Fibroblast of upper back skin (primary cell): Measurements from ENCODE around the gene TMEM208.
A peak's percentile ranks its signal among the peaks of the same experiment; 100 is the strongest.

Experiments
- DNase-seq: peaks from one replicate; pipeline ENCODE4 v3.0.0-alpha.2; 2013

Gene TMEM208

DNA sequence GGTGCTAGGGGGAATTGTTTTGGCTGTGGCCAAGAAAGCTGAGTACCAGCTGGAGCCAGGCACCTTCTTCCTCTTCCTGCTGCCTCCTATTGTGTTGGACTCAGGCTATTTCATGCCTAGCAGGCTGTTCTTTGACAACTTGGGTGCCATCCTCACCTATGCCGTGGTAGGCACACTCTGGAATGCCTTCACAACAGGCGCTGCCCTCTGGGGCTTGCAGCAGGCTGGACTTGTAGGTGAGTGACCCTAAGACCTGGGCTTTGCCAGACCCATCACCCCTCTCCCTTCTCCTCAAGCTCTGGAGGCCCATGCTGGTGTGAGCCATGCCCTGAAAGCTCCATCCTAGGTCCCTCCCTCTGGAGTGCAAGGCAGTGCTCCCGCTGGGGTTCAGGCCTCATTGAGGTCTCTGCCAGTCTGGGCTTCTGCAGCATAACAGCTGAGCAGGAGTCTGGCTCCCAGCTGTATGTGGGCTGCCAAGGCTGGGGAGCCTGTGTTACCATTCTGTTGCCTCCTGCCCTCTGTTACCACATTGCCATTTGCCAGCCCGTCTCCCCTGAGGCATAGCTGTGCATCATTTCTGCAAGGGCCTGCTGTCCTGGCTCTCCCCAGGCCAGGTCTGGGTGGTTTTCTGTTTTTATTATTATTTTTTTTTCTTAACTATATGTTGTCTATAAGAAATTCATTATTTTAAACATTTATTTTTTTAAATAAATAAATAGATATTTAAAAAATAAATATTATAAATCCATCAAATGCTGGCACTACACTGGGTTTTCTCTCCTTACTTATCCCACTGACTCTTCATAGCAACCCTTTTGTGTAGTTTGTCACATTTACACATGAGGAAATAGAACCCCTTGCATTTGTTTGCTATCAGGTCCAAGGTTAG is 25.9 kb downstream of the TMEM208 start:
- DNase-seq = no peak

DNA sequence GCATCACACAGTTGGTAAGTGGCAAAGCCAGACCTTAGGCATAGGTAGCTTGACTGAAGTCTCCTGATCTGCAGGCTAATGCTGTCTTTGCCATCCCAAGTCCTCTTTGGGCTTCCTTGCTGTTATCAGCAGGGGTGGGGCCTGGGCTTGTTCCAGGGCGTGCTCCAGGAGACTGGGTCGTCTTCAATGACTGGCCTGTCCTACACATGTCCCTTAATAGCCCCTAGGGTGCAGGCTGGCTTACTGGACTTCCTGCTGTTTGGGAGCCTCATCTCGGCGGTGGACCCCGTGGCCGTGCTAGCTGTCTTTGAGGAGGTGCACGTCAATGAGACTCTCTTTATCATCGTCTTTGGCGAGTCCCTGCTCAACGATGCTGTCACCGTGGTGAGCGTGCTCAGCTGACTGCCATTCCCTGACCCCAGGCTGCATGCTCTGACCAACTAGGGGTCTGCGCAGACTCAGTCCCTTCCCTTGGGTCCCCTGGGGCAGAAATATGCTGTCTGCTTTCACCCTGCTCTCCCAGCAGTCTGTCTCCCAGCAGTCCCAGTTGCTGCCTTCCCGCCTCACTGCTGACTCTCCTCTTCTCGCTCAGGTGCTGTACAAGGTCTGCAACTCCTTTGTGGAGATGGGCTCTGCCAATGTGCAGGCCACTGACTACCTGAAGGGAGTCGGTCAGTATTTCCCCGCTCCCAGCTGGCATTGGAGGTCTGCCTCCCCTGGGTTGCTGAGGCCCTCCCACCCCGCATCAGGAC is 28.0 kb downstream of the TMEM208 start:
- DNase-seq = no peak

DNA sequence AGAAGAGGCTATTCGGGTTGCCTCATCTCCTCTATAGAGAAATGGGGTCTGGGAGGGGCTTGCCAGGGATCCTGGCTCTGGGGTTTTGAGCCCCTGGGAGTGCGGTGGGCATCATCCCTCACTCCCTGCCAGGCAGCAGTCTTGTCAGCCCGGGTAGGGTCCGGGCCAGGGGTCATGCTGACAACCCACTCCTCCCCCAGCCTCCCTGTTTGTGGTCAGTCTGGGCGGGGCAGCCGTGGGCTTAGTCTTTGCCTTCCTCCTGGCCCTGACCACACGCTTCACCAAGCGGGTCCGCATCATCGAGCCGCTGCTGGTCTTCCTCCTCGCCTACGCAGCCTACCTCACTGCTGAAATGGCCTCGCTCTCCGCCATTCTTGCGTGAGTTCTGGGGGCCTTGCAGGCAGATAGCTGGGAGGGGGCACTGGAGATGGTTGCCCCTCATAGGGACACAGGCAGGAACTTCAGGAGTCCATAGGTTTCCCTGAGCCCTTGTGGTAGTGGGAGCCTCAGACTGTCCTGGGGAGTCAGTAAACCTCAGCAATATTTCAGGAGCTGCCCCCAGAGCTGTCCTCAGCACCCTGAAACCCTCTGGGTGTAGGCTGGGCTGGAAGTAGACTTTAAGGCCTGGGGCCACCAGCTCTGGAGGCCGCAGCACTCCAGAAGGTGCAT is 28.8 kb downstream of the TMEM208 start:
- DNase-seq = no peak

DNA sequence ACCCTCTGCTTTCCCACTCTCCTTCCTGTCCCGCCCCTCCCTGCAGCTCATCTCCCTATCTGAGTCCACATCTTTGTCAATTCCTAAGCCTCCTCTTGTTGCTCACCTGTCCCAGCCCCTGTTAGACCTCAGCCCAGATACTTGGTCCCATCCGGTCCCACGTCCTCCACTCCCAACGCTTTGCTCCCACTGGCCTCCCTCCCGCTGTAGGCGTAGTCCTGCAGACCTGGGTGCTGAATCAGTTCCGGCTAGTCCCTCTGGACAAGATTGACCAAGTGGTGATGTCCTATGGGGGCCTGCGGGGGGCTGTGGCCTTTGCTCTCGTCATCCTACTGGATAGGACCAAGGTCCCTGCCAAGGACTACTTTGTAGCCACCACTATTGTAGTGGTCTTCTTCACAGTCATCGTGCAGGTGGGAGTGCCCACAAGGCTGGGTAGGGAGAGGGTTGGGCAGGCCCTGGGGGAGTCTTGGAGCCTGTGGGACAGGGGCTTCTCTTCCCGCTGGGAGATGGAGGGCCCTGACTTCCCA is 29.8 kb downstream of the TMEM208 start:
- no peak for DNase-seq

DNA sequence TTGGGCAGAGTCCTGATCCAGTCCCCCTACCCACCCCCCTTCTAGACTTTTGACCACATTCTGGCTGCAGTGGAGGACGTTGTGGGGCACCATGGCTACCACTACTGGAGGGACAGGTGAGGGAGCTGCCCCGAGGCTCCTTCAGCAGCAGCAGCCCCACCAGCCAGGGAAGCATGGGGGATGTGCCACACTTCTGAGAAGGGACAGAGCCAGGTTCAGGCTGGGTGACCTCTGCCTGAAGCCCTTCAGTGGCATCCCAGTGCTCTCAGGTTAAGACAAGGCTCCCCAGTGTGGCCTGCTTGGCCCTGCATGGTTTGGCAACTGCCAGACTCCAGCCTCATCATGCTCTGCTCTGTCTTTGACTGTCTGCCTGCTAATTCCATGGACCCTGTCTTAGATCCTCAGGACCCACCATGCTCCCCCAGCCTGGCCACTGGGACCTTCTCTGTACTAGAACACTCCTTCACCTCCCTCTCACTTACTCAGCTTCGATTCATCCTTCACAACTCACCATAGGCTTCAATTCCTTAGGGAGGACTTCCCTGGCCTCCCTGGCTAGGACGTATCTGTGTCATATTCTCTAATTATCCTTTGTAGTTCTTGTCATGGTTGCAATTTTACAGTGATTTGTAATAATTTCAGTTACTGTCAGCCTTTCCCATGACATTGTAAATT is 30.7 kb downstream of the TMEM208 start:
- DNase-seq = no peak

DNA sequence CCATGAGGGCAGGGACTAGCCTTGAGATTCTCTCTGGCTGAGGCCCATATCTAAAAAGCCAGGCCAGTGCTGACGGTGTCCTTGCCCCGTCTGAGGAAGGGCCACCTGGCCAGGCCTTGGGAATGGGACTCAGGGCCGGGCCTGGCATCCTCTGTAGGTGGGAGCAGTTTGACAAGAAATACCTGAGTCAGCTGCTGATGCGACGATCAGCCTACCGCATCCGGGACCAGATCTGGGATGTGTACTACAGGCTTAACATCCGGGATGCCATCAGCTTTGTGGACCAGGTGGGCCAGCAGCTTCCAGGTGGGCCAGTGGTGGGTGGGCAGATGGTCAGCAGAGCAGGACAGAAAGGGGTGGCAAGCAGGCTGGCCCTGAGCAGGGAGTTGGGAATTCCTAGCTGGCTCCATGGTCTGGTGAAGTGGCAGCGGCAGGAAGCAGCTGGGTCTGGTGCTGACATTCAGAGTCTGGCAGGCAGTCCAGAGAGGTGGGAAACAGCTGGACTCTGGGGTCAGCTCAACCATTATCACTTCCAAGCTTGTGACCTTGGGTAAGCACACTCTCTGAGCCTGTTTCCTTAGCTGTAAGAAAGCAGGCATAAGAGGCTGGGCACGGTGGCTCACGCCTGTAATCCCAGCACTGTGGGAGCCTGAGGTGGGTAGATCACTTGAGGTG is 31.4 kb downstream of the TMEM208 start:
- no peak for DNase-seq

DNA sequence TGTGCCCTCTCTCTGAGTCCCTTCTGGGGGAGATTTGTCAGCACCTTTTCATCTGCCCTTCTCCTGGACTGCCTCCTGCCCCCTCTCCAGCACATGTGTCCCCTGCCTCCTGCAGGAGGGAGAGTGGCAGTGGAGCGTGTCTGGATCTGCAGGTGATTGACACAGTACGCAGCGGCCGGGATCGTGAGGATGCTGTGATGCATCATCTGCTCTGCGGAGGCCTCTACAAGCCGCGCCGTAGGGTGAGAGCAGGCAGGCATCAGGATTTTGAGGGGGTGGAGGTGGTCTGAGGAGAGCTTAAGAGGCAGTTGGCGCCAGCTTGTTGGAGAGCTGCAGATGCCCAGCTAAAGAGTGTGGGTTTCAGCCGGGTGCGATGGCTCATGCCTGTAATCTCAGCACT is 32.8 kb downstream of the TMEM208 start:
- DNase-seq = no peak

DNA sequence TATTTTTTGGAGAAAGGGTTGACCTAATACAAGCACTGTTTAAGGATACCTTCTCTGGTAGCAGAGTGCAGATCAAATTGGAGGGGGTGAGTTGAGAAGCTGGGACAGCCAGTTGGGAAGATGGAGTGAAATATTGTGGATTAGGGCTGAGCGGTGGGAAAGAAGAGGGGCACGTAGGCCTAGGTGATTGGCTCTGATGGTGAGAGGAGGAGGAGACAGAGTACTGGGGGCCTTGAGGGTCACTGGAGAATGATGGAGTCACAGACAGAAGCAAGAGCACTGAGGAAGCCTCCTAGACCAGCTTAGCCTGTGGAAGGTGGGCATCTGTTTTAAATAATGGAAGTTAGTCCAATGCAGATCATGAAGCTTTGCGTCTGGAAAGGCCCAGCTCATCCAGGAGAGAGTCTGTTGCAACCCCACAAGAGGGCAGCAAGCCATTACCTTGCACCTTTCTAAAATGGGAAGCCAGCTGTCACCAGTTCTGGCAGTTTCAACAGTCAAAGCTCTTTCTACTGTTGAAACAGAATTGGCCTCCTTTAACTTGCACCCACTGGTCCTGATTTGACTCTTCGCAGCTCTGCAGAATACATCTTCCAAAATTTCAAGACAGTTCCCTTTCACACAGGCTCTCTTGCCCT is 33.6 kb downstream of the TMEM208 start:
- DNase-seq = peak; percentile 74

DNA sequence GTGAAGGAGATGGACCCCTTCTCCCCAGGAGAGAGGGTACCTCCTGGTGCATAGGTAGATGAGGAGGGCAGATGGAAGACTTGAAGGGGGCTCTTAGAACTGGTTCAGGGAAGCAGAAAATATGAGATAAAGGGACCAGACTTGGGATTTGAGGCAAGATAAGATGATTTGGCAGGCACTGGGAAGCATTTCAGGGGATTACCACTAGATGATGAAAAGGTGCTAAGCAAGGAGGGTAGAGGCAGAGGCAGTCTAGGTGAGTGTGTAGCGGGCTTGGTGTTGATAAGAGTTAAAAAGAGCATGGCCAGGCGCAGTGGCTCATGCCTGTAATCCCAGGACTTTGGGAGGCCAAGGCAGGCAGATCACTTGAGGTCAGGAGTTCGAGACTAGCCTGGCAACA is 36.3 kb downstream of the TMEM208 start:
- no peak for DNase-seq

DNA sequence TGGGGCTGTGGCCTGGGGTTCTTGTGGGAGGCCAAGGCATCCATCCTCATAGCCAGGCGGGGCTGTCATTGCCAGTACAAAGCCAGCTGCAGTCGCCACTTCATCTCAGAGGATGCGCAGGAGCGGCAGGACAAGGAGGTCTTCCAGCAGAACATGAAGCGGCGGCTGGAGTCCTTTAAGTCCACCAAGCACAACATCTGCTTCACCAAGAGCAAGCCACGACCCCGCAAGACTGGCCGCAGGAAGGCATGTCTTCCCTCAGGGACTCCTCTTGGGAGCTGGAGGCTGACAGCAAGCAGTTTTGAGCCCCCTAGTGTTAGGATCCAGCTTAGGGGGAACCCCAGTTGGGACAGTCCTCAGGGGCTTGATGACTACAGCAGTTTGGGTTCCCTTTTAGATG is 37.3 kb downstream of the TMEM208 start:
- DNase-seq = no peak

DNA sequence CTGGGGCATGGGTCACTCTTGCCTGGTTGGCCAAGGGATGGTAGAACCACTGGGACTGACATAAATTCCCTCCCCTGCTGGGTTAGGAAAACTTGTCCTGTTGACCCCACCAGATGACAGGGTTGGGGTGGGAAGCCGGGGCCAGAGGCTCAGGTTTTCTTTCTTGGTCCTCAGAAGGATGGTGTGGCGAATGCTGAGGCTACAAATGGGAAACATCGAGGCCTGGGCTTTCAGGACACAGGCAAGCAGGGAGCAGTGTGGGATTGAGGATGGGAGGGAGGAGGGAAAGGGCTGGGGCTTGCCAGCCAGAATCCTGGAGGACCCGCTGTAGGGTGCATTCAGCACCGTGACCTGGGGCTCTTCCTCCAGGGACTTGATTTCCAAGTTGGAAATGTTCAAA is 37.9 kb downstream of the TMEM208 start:
- DNase-seq = no peak

DNA sequence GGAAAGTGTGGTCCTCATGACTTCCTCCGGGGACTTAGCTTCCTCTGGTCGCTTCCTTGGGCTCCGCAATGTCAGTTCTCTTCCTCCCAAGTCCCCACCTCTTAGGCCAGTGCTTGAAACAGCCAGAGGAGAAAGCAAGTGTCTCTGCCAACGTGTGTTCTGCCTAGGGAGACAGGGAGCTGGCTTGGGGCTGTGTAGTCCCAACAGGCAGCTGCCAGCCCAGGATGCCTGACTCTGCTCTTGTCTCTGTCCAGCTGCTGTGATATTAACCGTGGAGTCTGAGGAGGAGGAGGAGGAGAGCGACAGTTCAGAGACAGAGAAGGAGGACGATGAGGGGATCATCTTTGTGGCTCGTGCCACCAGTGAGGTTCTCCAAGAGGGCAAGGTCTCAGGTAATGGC is 38.9 kb downstream of the TMEM208 start:
- no peak for DNase-seq

DNA sequence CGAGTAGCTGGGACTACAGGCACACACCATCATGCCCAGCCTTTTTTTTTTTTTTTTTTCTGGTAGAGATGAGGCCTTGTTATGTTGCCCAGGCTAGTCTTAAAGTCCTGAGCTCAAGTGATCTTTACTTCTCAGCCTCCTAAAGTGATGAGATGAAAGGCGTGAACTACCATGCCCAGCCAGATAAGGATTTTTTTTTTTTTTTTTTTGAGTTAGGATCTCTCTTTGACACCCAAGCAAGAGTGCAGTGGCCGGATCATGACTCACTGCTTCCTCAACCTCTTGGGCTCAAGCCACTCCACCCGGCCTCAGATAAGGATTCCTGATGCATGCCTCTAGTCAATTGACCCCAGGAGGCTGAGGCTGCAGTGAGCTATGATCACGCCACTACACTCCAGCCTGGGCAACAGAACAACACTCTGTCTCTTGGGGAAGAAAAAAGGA is 41.2 kb downstream of the TMEM208 start:
- peak; percentile 95 for DNase-seq

DNA sequence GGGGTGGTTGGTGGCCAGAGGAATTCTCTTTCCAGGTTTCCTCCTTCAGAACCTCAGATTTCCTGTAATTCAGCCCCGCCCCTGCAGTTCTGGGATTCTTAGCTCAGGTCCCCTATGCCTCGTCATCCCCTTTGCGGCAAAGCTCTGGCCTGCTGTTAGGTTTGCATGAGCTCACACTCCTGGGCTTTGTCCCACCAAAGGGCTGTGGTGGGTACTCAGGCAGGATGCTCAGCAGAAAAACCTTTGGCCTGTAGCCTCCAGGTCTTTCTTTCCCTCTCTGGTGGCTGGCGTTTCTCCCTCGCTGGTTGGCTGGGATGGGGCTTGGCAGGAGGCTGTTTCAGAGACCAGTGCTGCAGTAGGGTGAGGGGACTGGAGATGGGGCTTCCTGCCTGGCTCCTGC is 42.8 kb downstream of the TMEM208 start:
- DNase-seq = peak; percentile 86

DNA sequence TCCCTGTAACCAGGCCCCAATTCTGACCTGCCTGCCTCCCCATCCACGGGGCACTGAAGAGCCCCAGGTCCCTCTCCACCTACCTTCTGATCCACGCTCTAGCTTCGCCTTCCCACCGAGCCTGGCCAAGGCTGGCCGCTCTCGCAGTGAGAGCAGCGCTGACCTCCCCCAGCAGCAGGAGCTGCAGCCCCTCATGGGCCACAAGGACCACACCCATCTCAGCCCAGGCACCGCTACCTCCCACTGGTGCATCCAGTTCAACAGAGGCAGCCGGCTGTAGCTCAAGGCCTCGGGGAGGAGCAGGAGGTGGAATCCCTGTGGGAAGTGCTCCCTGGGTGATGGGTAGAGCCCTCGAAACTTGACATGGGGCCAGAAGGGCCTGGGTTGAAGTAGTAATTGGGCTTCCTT is 44.0 kb downstream of the TMEM208 start:
- DNase-seq = no peak

DNA sequence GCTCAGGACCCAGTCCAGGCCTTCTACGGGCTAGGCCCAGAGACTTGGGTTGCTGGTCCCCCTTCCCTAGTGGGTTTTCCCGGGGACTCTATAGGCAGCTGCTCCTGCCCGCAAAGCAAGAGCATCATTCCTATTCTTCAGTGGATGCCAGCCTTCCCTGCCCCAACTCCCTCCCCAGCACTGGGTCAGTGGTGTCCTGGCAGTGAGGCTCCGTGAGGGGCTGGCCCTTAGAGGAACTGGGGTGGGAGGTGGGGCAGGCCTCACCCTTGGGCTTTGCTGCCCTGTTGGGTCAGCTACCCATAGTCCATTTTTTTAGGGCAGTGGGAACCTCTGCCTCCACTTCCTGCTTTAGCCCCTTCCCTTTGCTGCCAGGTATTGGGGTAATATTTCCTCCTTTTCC is 44.5 kb downstream of the TMEM208 start:
- DNase-seq = no peak

DNA sequence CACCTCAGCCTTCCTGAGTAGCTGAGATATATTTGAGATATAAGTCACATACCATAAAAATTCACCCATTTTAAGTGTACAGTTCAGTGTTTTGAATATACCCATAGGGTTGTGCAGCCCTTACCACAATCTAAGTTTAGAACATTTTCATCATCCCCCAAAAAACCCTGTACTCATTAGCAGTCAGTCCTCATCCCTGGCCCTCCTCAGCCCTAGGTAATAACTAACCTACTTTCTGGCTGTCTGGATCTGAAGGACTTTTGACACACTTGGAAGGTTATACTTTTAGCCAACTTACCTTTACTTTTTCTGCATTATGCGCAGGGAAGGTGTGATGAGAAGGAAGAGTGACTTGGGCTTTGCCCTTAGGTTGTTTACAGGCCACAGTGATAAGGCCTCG is 48.4 kb downstream of the TMEM208 start:
- no peak for DNase-seq

DNA sequence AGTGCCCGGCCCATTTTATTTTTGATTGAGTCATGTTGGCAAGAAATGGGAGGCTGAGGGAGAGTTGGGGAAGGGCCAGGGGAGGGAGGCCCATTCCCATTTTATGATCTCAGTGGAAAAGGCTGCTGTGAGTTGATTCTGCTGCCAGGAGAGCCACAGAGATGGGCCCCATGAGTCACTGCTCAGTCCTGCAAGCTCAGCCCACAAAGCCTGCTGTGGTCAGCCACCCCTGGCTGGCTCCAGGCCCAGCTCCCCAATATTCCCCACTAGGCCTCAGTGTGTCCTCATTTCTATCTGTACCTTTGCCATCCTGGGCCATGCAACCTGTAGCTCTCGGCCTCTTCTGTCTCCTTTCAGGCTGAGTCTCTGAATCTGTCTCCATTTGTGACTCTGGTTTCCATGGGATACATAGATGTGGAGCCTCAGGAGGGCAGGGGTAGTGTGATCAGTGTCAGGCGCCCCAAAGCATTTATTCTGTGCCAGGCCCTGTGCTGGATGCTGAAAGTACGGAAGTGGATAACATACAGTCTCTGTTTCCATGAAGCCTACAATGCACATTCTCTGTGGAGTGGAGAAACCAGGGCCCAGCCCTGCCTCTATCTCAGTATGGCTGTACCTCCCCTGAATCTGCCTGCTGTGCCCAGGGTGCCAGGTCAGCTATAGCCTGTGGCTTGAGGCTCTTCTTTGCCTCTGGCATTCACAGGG is 50.5 kb downstream of the TMEM208 start:
- peak; percentile 100 for DNase-seq

DNA sequence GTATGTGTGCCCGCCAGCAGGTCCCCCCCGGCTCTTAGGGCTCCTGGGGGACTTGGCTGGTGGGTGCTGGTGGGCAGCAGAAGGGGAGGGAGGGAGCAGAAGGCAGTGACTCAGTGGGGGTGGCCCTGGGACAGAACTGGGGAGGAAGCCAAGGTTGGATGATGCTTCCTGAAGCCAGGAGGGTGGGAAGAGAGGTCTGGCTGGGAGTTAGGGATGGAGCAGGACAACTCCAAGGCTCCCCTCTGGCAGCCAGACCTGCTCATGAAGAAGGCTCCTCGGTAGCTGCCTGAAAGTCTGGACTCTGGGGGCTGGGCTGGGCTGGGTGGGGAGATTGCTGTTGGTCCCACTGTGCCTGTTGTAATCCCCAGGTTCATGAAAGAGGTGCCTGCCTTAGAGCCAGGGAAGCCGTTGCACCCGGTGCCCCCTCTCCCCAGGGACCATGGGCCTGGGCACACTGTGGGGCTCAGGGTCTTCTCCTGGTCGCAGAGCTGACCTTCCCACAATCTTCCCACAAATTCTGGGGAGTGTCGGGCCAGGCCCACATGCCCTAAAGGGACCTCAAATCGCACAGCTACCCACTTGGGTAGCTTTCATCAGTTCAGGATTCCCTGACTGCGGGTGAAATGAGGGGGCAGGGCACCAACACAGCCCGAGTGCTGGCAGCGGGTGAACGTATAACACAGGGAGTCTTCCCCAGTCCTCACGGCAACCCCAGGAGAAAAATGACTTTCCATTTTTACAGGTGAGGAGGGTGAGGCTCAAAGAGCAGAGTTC is 51.3 kb downstream of the TMEM208 start:
- DNase-seq = peak; percentile 91
